Cardiac muscle cell (in vitro differentiated cells and primary cell): ENCODE results near the gene C1orf216. TPM values are rescaled to one million over a fixed set of nuclear protein-coding genes. Genes with fewer than 3 reads are reported as not detected.

ENCODE experiments used
- DNase-seq, 2 donors: peaks; one replicate each; pipeline versions ENCODE4 v3.0.0 to v3.0.0-alpha.2; 2010 to 2017; ENCODE audit warnings: low read depth in 1 of 2, low spot score in 1 of 2
- H3K27ac ChIP-seq: fragments of 200-600 bp; sonication (generic); 2 replicates; pipeline ENCODE4 v1.5.1; 2016
- H3K27me3 ChIP-seq: fragments of 200-600 bp; sonication (generic); 2 replicates; pipeline ENCODE4 v1.6.0; 2016; ENCODE audit warnings: control low read depth
- H3K36me3 ChIP-seq: fragments of 200-600 bp; sonication (generic); 2 replicates; pipeline ENCODE4 v1.5.1; 2016; ENCODE audit warnings: control low read depth
- H3K4me1 ChIP-seq: fragments of 200-600 bp; sonication (generic); 2 replicates; pipeline ENCODE4 v1.8.1; 2017; ENCODE audit warnings: low read depth, mild to moderate bottlenecking, mixed run types
- H3K4me3 ChIP-seq: fragments of 200-600 bp; sonication (generic); 2 replicates; pipeline ENCODE4 v1.5.1; 2016; ENCODE audit warnings: mild to moderate bottlenecking
- H3K9me3 ChIP-seq: fragments of 200-600 bp; sonication (generic); 2 replicates; pipeline ENCODE4 v1.5.1; 2017; ENCODE audit warnings: low read depth, mild to moderate bottlenecking, control low read depth
- polyA plus RNA-seq: library from polyadenylated mRNA; unstranded; fragments of >200 nt; fragmentation: Nextera tagmentation; extraction: Ambion mirVana; gene quantifications from 2 replicates; pipeline ENCODE4 v1.2.1, GENCODE V29; 2016
- total RNA-seq: library from RNA; depleted of rRNA; stranded (reverse); fragments of >200 nt; gene quantifications from 2 replicates; pipeline ENCODE4 v1.2.3, GENCODE V29; 2016
- TF ChIP-seq, protein P1 (sequence below): IDR thresholded peaks from 2 replicates; pipeline ENCODE4 v1.5.1; 2012; ENCODE audit warnings: low read depth, mild to moderate bottlenecking, low read length

C1orf216 gene, protein sequence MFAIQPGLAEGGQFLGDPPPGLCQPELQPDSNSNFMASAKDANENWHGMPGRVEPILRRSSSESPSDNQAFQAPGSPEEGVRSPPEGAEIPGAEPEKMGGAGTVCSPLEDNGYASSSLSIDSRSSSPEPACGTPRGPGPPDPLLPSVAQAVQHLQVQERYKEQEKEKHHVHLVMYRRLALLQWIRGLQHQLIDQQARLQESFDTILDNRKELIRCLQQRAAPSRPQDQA
- total RNA-seq (1.3 and 1.8 TPM in 2 replicates), polyA plus RNA-seq (1.0 and 1.7 TPM in 2 replicates)

DNA sequence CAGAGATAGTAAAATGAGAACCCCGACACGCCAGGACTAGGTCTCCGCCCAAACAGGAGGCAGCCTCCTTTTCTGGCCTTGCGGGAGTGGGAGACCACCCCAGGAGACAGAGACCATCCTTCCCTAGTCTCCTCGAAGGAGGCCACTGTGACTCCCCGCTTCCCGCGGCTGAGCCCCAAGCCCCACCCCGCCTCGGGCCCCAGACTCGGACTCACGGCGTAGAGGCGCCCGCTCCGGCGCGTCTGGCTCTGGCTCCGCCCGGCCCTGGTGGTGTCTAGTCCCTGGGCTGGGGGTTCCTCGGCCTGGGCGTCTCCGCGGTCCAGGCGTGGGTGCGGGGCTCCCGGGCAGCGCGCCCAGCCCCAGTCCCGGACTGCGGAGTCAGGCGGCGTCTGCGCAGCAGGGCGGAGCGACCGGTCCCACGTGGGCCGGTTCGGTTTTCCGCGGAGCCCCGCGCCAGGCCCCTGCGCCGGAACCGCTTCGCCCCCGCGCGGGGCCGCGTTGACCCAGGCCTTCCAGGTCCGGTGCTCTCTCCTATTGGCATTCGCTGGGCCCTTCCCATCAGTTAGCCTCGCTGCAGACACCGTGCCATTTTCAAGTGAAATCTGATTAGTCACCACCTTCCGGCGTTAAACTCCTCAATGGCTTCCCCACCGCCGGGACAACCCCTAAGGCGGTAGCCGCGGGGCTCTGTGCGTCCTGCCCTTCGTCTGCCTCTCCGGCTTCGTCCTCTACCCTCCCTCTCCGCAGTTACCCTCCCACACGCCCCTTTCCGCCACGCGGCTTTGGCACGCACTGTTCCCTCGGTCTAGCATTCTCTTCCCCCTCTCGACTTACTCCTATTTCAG is at the start of gene C1orf216:
C1orf216 (minus strand) TSS at position 393 of the 845 bp plus-strand sequence. CDS start 2,563 bp downstream, outside the sequence.
- H3K9me3 ChIP-seq: no peaks in the 10 kb centered on the region
- TF ChIP-seq, protein P1, sequence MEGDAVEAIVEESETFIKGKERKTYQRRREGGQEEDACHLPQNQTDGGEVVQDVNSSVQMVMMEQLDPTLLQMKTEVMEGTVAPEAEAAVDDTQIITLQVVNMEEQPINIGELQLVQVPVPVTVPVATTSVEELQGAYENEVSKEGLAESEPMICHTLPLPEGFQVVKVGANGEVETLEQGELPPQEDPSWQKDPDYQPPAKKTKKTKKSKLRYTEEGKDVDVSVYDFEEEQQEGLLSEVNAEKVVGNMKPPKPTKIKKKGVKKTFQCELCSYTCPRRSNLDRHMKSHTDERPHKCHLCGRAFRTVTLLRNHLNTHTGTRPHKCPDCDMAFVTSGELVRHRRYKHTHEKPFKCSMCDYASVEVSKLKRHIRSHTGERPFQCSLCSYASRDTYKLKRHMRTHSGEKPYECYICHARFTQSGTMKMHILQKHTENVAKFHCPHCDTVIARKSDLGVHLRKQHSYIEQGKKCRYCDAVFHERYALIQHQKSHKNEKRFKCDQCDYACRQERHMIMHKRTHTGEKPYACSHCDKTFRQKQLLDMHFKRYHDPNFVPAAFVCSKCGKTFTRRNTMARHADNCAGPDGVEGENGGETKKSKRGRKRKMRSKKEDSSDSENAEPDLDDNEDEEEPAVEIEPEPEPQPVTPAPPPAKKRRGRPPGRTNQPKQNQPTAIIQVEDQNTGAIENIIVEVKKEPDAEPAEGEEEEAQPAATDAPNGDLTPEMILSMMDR: no peak
- H3K36me3 ChIP-seq: no peaks in the 10 kb centered on the region
- H3K4me3 ChIP-seq: peak within 1 kb of the TSS; percentile 36
- H3K4me1 ChIP-seq: no peaks in the 10 kb centered on the region
- H3K27me3 ChIP-seq: peaks cover 14% of the 10 kb centered on the region
- H3K27ac ChIP-seq: no peak within 1 kb of the TSS
- DNase-seq: peak; percentile 51 to 90

DNA sequence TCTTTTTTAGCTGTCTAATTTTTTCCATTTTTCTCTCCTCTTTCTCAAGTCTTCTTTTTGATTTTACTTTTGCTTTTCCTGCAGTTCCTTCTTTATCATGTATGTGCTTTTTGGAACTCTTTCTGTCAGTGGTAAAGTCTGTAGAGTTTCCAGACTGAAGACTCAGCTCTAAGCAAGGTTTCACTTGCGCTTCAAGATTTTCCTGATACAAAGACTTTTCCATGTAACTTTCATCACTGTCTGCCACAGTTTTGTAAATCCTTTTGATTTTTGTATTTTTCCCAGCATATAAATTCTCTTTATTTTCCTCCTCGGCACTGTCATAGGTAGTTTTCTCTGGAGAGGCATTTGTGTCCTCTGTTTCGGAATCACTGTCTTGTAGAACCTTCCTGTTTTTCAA is 45.6 kb upstream of the C1orf216 start:
- DNase-seq: no peak
- no peaks in the 10 kb centered on the region for H3K27me3 ChIP-seq
- TF ChIP-seq, protein P1: no peak
- H3K36me3 ChIP-seq: peaks cover 4% of the 10 kb centered on the region
- H3K4me1 ChIP-seq: no peaks in the 10 kb centered on the region
- H3K9me3 ChIP-seq: no peaks in the 10 kb centered on the region
- no peak overlapping the region for H3K4me3 ChIP-seq
- no peak overlapping the region for H3K27ac ChIP-seq

DNA sequence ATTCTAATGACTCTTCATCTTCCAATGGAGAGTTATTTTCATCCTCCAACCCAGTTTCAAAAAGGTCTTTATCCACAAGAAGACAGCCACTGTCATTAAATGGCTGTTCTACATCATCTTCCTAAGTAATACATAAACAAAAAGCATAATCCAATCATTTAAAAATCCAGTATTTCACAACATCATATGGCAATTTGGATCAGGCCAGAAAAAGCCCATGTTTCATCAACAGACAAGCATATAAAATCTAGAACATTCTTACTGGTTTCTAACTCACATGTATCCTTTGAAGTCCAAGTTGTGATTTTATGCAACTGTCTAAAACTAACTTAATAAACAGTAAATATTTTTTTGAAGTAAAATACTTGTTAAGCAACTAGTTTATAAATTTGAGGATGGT is 44.5 kb upstream of the C1orf216 start:
- Histone ChIP-seq H3K9me3 (no peaks in the 10 kb centered on the region), H3K4me3 (no peak overlapping the region), H3K27ac (no peak overlapping the region), H3K36me3 (peaks cover 4% of the 10 kb centered on the region), H3K4me1 (no peaks in the 10 kb centered on the region), H3K27me3 (no peaks in the 10 kb centered on the region)
- TF ChIP-seq, protein P1: no peak
- peak in 1 of 2 donors; percentile 2 for DNase-seq

DNA sequence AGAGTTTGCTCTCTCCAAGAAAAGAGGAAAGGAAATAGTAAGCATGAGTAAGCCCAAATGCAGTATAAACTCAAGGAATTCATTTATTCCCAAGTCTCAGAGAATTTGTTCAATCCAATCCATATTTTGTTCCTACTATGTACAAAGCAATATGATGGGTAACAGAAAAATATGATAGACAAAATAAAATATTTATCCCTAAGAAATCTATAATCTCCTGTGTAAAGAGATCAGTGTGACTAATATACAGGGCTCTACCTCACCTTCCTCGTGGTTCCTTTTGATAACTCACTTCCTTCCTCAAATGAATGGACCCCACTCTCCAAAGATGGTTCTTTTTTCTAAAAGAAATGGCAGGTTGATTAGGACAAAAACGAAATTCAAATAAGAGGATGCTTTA is 43.5 kb upstream of the C1orf216 start:
- Histone ChIP-seq H3K27me3 (no peaks in the 10 kb centered on the region), H3K9me3 (no peaks in the 10 kb centered on the region), H3K4me1 (no peaks in the 10 kb centered on the region), H3K36me3 (peaks cover 4% of the 10 kb centered on the region), H3K27ac (no peak overlapping the region), H3K4me3 (no peak overlapping the region)
- DNase-seq: no peak
- TF ChIP-seq, protein P1: no peak

DNA sequence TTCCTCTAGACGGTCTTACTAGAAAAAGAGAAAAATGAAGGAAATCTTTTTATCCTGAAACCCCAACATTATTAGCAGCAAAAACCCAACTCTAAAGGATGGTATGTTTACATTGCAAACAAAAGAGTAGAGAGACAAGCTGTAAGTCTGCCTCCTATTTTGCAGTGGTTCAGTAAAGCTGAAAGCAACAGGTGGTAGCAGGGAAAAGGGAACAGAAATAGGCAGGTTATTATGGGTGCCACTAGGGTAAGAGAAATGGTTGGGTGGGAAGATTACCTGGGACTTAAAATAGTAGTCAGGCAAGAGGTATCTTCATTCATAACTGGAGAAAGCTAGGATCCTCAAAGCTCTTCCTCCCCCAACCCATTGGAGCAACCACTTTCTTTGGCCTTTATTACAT is 37.4 kb upstream of the C1orf216 start:
- DNase-seq: no peak
- TF ChIP-seq, protein P1: no peak
- H3K9me3 ChIP-seq: no peaks in the 10 kb centered on the region
- no peak overlapping the region for H3K27ac ChIP-seq
- no peaks in the 10 kb centered on the region for H3K27me3 ChIP-seq
- no peaks in the 10 kb centered on the region for H3K4me1 ChIP-seq
- no peaks in the 10 kb centered on the region for H3K36me3 ChIP-seq
- no peak overlapping the region for H3K4me3 ChIP-seq
